ENCODE data around the gene CELF5.

DNA sequence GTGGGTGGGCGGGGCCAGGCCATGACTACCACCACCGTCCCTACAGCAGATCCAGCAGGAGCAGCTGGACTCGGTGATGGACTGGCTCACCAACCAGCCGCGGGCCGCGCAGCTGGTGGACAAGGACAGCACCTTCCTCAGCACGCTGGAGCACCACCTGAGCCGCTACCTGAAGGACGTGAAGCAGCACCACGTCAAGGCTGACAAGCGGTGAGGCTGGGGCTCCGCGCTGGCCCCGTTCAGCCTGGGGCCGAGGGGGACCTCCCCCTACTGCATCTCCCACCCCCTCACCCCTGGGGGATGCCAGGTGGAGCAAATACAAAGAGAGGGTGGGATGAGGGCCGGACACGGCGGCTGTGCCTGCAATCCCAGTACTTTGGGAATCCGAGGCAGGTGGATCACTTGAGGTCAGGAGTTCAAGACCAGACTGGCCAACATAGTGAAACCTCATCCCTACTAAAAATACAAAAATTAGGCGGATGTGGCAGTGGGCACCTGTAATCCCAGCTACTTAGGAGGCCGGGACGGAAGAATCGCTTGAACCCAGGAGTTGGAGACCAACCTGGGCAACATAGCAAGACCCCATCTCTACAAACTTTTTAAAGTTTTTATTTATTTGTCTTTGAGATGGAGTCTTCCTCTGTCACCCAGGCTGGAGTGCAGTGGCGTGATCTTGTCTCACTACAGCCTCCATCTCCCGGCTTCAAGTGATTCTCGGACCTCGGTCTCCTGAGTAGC, 18.1 kb upstream of the CELF5 start:
- TF ChIP-seq, protein P1, sequence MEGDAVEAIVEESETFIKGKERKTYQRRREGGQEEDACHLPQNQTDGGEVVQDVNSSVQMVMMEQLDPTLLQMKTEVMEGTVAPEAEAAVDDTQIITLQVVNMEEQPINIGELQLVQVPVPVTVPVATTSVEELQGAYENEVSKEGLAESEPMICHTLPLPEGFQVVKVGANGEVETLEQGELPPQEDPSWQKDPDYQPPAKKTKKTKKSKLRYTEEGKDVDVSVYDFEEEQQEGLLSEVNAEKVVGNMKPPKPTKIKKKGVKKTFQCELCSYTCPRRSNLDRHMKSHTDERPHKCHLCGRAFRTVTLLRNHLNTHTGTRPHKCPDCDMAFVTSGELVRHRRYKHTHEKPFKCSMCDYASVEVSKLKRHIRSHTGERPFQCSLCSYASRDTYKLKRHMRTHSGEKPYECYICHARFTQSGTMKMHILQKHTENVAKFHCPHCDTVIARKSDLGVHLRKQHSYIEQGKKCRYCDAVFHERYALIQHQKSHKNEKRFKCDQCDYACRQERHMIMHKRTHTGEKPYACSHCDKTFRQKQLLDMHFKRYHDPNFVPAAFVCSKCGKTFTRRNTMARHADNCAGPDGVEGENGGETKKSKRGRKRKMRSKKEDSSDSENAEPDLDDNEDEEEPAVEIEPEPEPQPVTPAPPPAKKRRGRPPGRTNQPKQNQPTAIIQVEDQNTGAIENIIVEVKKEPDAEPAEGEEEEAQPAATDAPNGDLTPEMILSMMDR (IDR thresholded peaks at IDR 0.05) = no peak
- TF ChIP-seq POLR2A (IDR thresholded peaks at IDR 0.05) = no peak
